ENCODE results near the gene LRRC30.

DNA sequence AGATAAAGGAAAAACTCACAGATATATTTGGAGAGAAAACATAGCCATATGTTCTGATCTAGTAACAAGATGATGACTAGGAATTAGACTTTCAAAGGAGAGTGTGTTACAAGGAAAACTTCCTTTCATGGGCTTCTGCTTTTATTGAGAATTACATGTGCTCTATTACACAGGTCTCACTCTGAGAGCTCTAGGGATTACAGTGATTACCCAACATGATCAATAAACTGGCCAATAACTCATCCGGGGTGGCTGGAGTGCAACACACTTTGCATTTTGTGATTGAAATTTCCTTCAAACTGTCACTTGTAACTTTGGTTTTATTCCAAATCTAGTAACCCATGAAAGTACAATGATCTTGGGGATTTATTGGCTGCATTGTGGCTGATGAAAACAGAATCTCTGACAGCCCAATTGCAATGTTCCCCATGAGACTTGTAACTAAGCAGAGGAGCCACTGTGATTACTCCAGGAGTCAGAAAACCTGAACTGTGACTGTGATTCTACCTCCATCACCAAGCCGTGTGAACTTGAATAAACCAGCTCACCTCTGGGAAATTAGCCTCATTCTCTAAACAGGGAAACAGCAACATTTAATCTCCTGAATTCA is 40.2 kb upstream of the LRRC30 start:
- TF ChIP-seq, protein P1, sequence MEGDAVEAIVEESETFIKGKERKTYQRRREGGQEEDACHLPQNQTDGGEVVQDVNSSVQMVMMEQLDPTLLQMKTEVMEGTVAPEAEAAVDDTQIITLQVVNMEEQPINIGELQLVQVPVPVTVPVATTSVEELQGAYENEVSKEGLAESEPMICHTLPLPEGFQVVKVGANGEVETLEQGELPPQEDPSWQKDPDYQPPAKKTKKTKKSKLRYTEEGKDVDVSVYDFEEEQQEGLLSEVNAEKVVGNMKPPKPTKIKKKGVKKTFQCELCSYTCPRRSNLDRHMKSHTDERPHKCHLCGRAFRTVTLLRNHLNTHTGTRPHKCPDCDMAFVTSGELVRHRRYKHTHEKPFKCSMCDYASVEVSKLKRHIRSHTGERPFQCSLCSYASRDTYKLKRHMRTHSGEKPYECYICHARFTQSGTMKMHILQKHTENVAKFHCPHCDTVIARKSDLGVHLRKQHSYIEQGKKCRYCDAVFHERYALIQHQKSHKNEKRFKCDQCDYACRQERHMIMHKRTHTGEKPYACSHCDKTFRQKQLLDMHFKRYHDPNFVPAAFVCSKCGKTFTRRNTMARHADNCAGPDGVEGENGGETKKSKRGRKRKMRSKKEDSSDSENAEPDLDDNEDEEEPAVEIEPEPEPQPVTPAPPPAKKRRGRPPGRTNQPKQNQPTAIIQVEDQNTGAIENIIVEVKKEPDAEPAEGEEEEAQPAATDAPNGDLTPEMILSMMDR (conservative IDR thresholded peaks at IDR 0.05; ENCODE audit: low read length), result no peak
- no peak for TF ChIP-seq EZH2phosphoT487 (IDR thresholded peaks at IDR 0.05; ENCODE audit: borderline replicate concordance, low read depth, low read length)

All from OCI-LY7 (cell line).